B cell (primary cell): ENCODE data around the gene RABL6. TPM values are rescaled to one million over a fixed set of nuclear protein-coding genes. Genes with fewer than 3 reads are reported as not detected.
A peak's percentile ranks its signal among the peaks of the same experiment; 100 is the strongest.

Experiments
- ATAC-seq: fragments of 200-7000 bp; cut with Tn5 transposase; one replicate; pipeline ENCODE4 v1.10.0; 2021; ENCODE audit warnings: low read depth, mild to moderate bottlenecking, moderate number of reproducible peaks, moderate library complexity
- CTCF ChIA-PET: fragments of 350-600 bp; sonication (Branson Sonifier 250); formaldehyde crosslinking; loops from one replicate; lab custom pipeline; 2021; ENCODE audit warnings: antibody characterized with exemption, inconsistent platforms; lab: Charles Lee
- POLR2A ChIA-PET: fragments of 350-600 bp; sonication (Branson Sonifier 250); formaldehyde crosslinking; loops from one replicate; lab custom pipeline; 2021; ENCODE audit warnings: antibody characterized with exemption; lab: Charles Lee
- DNase-seq: peaks from one replicate; pipeline ENCODE4 v3.0.0; 2013
- H2AFZ ChIP-seq: 2 replicates; pipeline ENCODE4 v1.6.1; 2012; ENCODE audit warnings: mild to moderate bottlenecking, low read depth, low read length; ENCODE audit not compliant: insufficient read depth, poor library complexity, severe bottlenecking
- H3K27ac ChIP-seq, 2 donors: 1 replicate in 1 of 2; 2 replicates in 1 of 2; pipeline ENCODE4 v1.5.1; 2012 to 2013; ENCODE audit warnings: low read length in 2 of 2, mild to moderate bottlenecking in 2 of 2, moderate library complexity in 1 of 2
- H3K27me3 ChIP-seq, 4 experiments: fragments of 200-600 bp in 1 of 4; sonication (generic) in 1 of 4; replicated peaks in 1 of 4; 1 replicate in 2 of 4; 2 replicates in 2 of 4; pipeline versions ENCODE4 v1.6.1 to v1.7.0; 2013 to 2016; ENCODE audit warnings: low read length in 3 of 4, mild to moderate bottlenecking in 2 of 4, mixed read lengths in 1 of 4, moderate library complexity in 1 of 4; ENCODE audit not compliant: insufficient read depth in 4 of 4, control insufficient read depth in 3 of 4; ENCODE audit errors: control extremely low read depth in 1 of 4
- H3K36me3 ChIP-seq, 2 experiments: replicated peaks in 1 of 2; 1 replicate in 1 of 2; 2 replicates in 1 of 2; pipeline versions ENCODE4 v1.6.1 to v1.7.1; 2013; ENCODE audit warnings: low read length in 1 of 2; ENCODE audit not compliant: insufficient read depth in 2 of 2, control insufficient read depth in 1 of 2; ENCODE audit errors: control extremely low read depth in 1 of 2, extremely low read depth in 1 of 2
- H3K4me1 ChIP-seq, 2 donors: fragments of 200-600 bp in 1 of 2; sonication (generic) in 1 of 2; 1 replicate in 1 of 2; 2 replicates in 1 of 2; pipeline versions ENCODE4 v1.5.1 to v1.6.1; 2013 to 2017; ENCODE audit warnings: low read length in 2 of 2; ENCODE audit not compliant: control insufficient read depth in 2 of 2, insufficient read depth in 2 of 2
- H3K4me2 ChIP-seq: replicated peaks from 2 replicates; pipeline ENCODE3; 2012; ENCODE audit warnings: mild to moderate bottlenecking, low read depth, low read length; ENCODE audit not compliant: poor library complexity, severe bottlenecking
- H3K4me3 ChIP-seq, 5 experiments: fragments of 200-600 bp in 1 of 5; sonication (generic) in 1 of 5; 1 replicate in 3 of 5; 2 replicates in 2 of 5; pipeline versions ENCODE4 v1.5.1 to v1.7.0; 2011 to 2016; ENCODE audit warnings: low read length in 4 of 5, mild to moderate bottlenecking in 4 of 5, low read depth in 2 of 5, control low read depth in 1 of 5, moderate library complexity in 1 of 5; ENCODE audit not compliant: insufficient read depth in 1 of 5; ENCODE audit errors: control extremely low read depth in 1 of 5, extremely low read depth in 1 of 5
- H3K79me2 ChIP-seq: fragments of 200-600 bp; sonication (generic); one replicate; pipeline ENCODE4 v1.6.0; 2016; ENCODE audit warnings: low read length; ENCODE audit not compliant: control insufficient read depth, insufficient read depth
- H3K9ac ChIP-seq: fragments of 200-600 bp; sonication (generic); 2 replicates; pipeline ENCODE4 v1.6.1; 2017; ENCODE audit warnings: mild to moderate bottlenecking, low read length, moderate library complexity
- H3K9me3 ChIP-seq, 3 donors: one replicate each; pipeline versions ENCODE4 v1.6.1 to v1.7.1; 2013; ENCODE audit warnings: low read length in 2 of 3; ENCODE audit not compliant: control insufficient read depth in 2 of 3, insufficient read depth in 1 of 3; ENCODE audit errors: control extremely low read depth in 1 of 3
- H4K20me1 ChIP-seq: 2 replicates; pipeline ENCODE4 v1.6.0; 2012; ENCODE audit warnings: mild to moderate bottlenecking, low read length; ENCODE audit not compliant: insufficient read depth, control insufficient read depth, poor library complexity, severe bottlenecking
- H3K27ac Mint-ChIP-seq: one replicate; pipeline ENCODE4 v1.8.0; 2021; ENCODE audit warnings: mixed read lengths
- H3K27me3 Mint-ChIP-seq: one replicate; pipeline ENCODE4 v1.8.0; 2021; ENCODE audit warnings: mixed read lengths
- H3K4me1 Mint-ChIP-seq: one replicate; pipeline ENCODE4 v1.8.0; 2021; ENCODE audit warnings: mixed read lengths
- H3K4me3 Mint-ChIP-seq: one replicate; pipeline ENCODE4 v1.8.0; 2021; ENCODE audit warnings: mixed read lengths
- H3K9me3 Mint-ChIP-seq: one replicate; pipeline ENCODE4 v1.8.0; 2022; ENCODE audit warnings: mixed read lengths; ENCODE audit not compliant: insufficient read depth
- EZH2 ChIP-seq: IDR thresholded peaks from 2 replicates; pipeline ENCODE4 v1.6.1; 2012; ENCODE audit warnings: borderline replicate concordance, low read depth, mild to moderate bottlenecking, moderate library complexity, low read length; ENCODE audit not compliant: insufficient read depth, poor library complexity, severe bottlenecking
- WGBS: methylation state at CpG from one replicate; pipeline ENCODE4 v1.1.5; 2013; ENCODE audit warnings: missing lambda C conversion rate; ENCODE audit not compliant: insufficient coverage; 5-methylcytosine and 5-hydroxymethylcytosine counted together
- intact Hi-C: fragments of 100-400 bp; cut with micrococcal nuclease; formaldehyde crosslinking; loops from one replicate; pipeline ENCODE4 v1.10.0; 2022
- polyA plus RNA-seq: library from polyadenylated mRNA; depleted of rRNA; stranded (reverse); fragments of >200 nt; gene quantifications from 2 replicates; pipeline ENCODE4 v1.2.3, GENCODE V29; 2012
- total RNA-seq, 2 donors: library from RNA; stranded (reverse); fragments of 120-200 nt in 1 of 2; gene quantifications; 1 replicate in 1 of 2; 2 replicates in 1 of 2; pipeline versions ENCODE4 v1.2.3 to v1.2.4, GENCODE V29; 2013 to 2022
- TF ChIP-seq, protein P1 (sequence below): fragments of 200-600 bp; IDR thresholded peaks from one replicate; pipeline ENCODE4 v1.8.0; 2022; ENCODE audit warnings: antibody characterized with exemption, mild to moderate bottlenecking

RABL6 gene
- total and polyA plus RNA-seq, 2 donors (not counting 1 experiment from before 2014, with no cell fraction given), result 33.6 to 70.5 TPM

- H3K4me3 ChIP-seq, result peak within 1 kb of the TSS in 4 of 5 experiments; percentile 69 to 84 (median 80)
- Mint-ChIP-seq H3K27ac (peak within 1 kb of the TSS; percentile 95), H3K27me3 (no peaks in the 10 kb centered on the region), H3K4me1 (peaks cover 23% of the 10 kb centered on the region), H3K4me3 (peak within 1 kb of the TSS; percentile 87), H3K9me3 (no peaks in the 10 kb centered on the region)
- ATAC-seq (peak; percentile 84), DNase-seq (peak; percentile 99)
- CTCF ChIA-PET, result interaction anchor here (0.6 to 10.5 kb wide), 11 partner anchors 16 to 296 kb away, joined by 3 to 106 read pairs (median 4); partner anchors contain the start of genes FUT7, LCN8, MAN1B1 and RABL6
- WGBS, result under 1% methylated on average over 68 of the region's 70 CpGs
- peaks cover 4% of the 10 kb centered on the region for H3K79me2 ChIP-seq
- POLR2A ChIA-PET, result interaction anchor here (0.6 to 1.2 kb wide), 6 partner anchors 9 to 244 kb away, joined by 3 to 5 read pairs (median 4); partner anchors contain the start of gene LCN8
- peaks cover 18 to 27% of the 10 kb centered on the region in 2 donors for H3K4me1 ChIP-seq
- peaks cover 0 to 4% of the 10 kb centered on the region in 2 experiments for H3K36me3 ChIP-seq
- H3K9ac ChIP-seq, result peak within 1 kb of the TSS; percentile 93
- no peaks in the 10 kb centered on the region for H3K27me3 ChIP-seq
- peak within 1 kb of the TSS; percentile 100 for H3K4me2 ChIP-seq
- H2AFZ ChIP-seq, result peak within 1 kb of the TSS; percentile 80
- H3K27ac ChIP-seq, result peak within 1 kb of the TSS; percentile 97 to 99
- intact Hi-C loops, result loop anchor here (1.0 to 10.0 kb wide), 10 partner anchors 9 to 814 kb away; partner anchors contain the start of genes ARRDC1, C8G, EDF1 and FBXW5
- no peak for TF ChIP-seq EZH2
- no peaks in the 10 kb centered on the region for H3K9me3 ChIP-seq
- peaks cover 12% of the 10 kb centered on the region for H4K20me1 ChIP-seq
Observed at GRCh38 chr9:136790640-136791515, 16.9 kb upstream of the RABL6 start, which contains the start of gene TMEM141. Gene TMEM141, plus strand, starts transcription at chr9:136791344. Its CDS starts 27 bp downstream, at chr9:136791371.

GRCh38 chr9:136791516-136792276 is 16.1 kb upstream of the RABL6 start:
- POLR2A ChIA-PET, result interaction anchor here (1.2 kb wide), 1 partner anchor 24 kb away, joined by 4 read pairs; no protein-coding TSS in a partner anchor

More at GRCh38 chr9:136791516-136792276, 16.1 kb upstream of the RABL6 start:
- CTCF ChIA-PET, result interaction anchor here (0.8 to 10.5 kb wide), 8 partner anchors 11 to 243 kb away, joined by 3 to 106 read pairs (median 6); partner anchors contain the start of genes AJM1 and RABL6
- H3K9ac ChIP-seq, result peak overlapping the region; percentile 93
- 1% methylated on average over 25 of the region's 29 CpGs for WGBS
- H3K27ac Mint-ChIP-seq, result peak overlapping the region; percentile 95
- DNase-seq, result peak; percentile 90
- TF ChIP-seq, protein P1, sequence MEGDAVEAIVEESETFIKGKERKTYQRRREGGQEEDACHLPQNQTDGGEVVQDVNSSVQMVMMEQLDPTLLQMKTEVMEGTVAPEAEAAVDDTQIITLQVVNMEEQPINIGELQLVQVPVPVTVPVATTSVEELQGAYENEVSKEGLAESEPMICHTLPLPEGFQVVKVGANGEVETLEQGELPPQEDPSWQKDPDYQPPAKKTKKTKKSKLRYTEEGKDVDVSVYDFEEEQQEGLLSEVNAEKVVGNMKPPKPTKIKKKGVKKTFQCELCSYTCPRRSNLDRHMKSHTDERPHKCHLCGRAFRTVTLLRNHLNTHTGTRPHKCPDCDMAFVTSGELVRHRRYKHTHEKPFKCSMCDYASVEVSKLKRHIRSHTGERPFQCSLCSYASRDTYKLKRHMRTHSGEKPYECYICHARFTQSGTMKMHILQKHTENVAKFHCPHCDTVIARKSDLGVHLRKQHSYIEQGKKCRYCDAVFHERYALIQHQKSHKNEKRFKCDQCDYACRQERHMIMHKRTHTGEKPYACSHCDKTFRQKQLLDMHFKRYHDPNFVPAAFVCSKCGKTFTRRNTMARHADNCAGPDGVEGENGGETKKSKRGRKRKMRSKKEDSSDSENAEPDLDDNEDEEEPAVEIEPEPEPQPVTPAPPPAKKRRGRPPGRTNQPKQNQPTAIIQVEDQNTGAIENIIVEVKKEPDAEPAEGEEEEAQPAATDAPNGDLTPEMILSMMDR, result peak; percentile 97
- TF ChIP-seq EZH2, result no peak
- H3K4me2 ChIP-seq, result peak overlapping the region; percentile 100
- H3K4me3 ChIP-seq, result peak overlapping the region in 4 of 5 experiments; percentile 69 to 84 (median 80)
- peak overlapping the region; percentile 97 to 99 for H3K27ac ChIP-seq
- peaks cover 12% of the 10 kb centered on the region for H4K20me1 ChIP-seq
- peaks cover 4% of the 10 kb centered on the region for H3K79me2 ChIP-seq
- peaks cover 0 to 4% of the 10 kb centered on the region in 2 experiments for H3K36me3 ChIP-seq
- H2AFZ ChIP-seq, result peak overlapping the region; percentile 80
- intact Hi-C loops, result loop anchor here (1.0 to 10.0 kb wide), 10 partner anchors 9 to 813 kb away; partner anchors contain the start of genes ARRDC1, C8G, EDF1 and FBXW5
- peaks cover 18 to 27% of the 10 kb centered on the region in 2 donors for H3K4me1 ChIP-seq
- no peaks in the 10 kb centered on the region for H3K9me3 ChIP-seq
- peak; percentile 1 for ATAC-seq
- peaks cover 23% of the 10 kb centered on the region for H3K4me1 Mint-ChIP-seq
- peak overlapping the region; percentile 87 for H3K4me3 Mint-ChIP-seq
- H3K27me3 ChIP-seq, result no peaks in the 10 kb centered on the region
- H3K9me3 Mint-ChIP-seq, result no peaks in the 10 kb centered on the region
- H3K27me3 Mint-ChIP-seq, result peaks cover 6% of the 10 kb centered on the region
